HCT116 (cell line): ENCODE data around the gene ENOX1.

ENCODE experiments used
- CBX3 ChIP-seq: IDR thresholded peaks from 2 replicates; pipeline ENCODE4 v1.6.1; 2012; ENCODE audit warnings: low read depth
- ZNF274 ChIP-seq: fragments of 200-500 bp; sonication (Bioruptor generic); IDR thresholded peaks from 2 replicates; pipeline ENCODE4 v1.6.1; 2014; ENCODE audit warnings: mild to moderate bottlenecking, low read depth, low read length, inconsistent platforms
- TF ChIP-seq, protein P1 (sequence below), 3 experiments: fragments of 200-600 bp in 1 of 3; sonication (generic) in 1 of 3; IDR thresholded peaks in 2 of 3; conservative IDR thresholded peaks in 1 of 3; 2 replicates each; pipeline ENCODE4 v1.5.1; 2012 to 2017; ENCODE audit warnings: low read depth in 2 of 3, low read length in 2 of 3, antibody characterized with exemption in 1 of 3, borderline replicate concordance in 1 of 3, control low read depth in 1 of 3, mild to moderate bottlenecking in 1 of 3, mixed read lengths in 1 of 3, mixed run types in 1 of 3, moderate library complexity in 1 of 3; ENCODE audit not compliant: insufficient read depth in 1 of 3

GRCh38 chr13:43357564-43357963 lies 429.2 kb downstream of the ENOX1 start:
- TF ChIP-seq ZNF274 (no peak), CBX3 (no peak)
- TF ChIP-seq, protein P1, sequence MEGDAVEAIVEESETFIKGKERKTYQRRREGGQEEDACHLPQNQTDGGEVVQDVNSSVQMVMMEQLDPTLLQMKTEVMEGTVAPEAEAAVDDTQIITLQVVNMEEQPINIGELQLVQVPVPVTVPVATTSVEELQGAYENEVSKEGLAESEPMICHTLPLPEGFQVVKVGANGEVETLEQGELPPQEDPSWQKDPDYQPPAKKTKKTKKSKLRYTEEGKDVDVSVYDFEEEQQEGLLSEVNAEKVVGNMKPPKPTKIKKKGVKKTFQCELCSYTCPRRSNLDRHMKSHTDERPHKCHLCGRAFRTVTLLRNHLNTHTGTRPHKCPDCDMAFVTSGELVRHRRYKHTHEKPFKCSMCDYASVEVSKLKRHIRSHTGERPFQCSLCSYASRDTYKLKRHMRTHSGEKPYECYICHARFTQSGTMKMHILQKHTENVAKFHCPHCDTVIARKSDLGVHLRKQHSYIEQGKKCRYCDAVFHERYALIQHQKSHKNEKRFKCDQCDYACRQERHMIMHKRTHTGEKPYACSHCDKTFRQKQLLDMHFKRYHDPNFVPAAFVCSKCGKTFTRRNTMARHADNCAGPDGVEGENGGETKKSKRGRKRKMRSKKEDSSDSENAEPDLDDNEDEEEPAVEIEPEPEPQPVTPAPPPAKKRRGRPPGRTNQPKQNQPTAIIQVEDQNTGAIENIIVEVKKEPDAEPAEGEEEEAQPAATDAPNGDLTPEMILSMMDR (IDR thresholded peaks at IDR 0.05 in 2 of 3, conservative IDR thresholded peaks at IDR 0.05 in 1 of 3; ENCODE audit: borderline replicate concordance in 1 of 3, insufficient read depth in 1 of 3, low read depth in 2 of 3, low read length in 2 of 3), result no peak
